ENCODE results near the gene C10orf143.

C10orf143 gene

GRCh38 chr10:130014263-130015074 lies 96.2 kb downstream of the C10orf143 start:
- H3K79me2 ChIP-seq: no peaks in the 10 kb centered on the region
- no peak overlapping the region for H3K4me2 ChIP-seq (ENCODE audit: low read length)
- no peaks in the 10 kb centered on the region for H3K9me3 ChIP-seq (ENCODE audit: control insufficient read depth, low read length)
- H3K4me3 ChIP-seq (ENCODE audit: low read depth, low read length): no peak overlapping the region
- H3K27me3 ChIP-seq (ENCODE audit: control insufficient read depth, insufficient read depth, low read length): no peaks in the 10 kb centered on the region
- no peak overlapping the region for H3K9ac ChIP-seq
- no peaks in the 10 kb centered on the region for H3K4me1 ChIP-seq
- H3K27ac ChIP-seq: no peak overlapping the region
- no peak for TF ChIP-seq CTCF (IDR thresholded peaks at IDR 0.05)
- no peak overlapping the region for H2AFZ ChIP-seq
- H3K36me3 ChIP-seq (ENCODE audit: control insufficient read depth, insufficient read depth, low read length): no peaks in the 10 kb centered on the region

All from parathyroid adenoma (tissue), 2 donors.